Measurements from ENCODE around the gene CHRDL2.

- no peak for TF ChIP-seq CTCF (IDR thresholded peaks at IDR 0.05)
- no peak for TF ChIP-seq POLR2A (IDR thresholded peaks at IDR 0.05)
Observed at GRCh38 chr11:74685338-74685737, 45.9 kb downstream of the CHRDL2 start.
